Erythroblast (primary cell): Measurements from ENCODE around the gene GPS2.

Experiments
- GATA1 ChIP-seq: IDR thresholded peaks from 2 replicates; pipeline ENCODE4 v1.6.1; 2011; ENCODE audit warnings: low read depth, mild to moderate bottlenecking, control low read depth, low read length, moderate library complexity
- POLR2A ChIP-seq: IDR thresholded peaks from 2 replicates; pipeline ENCODE4 v1.6.1; 2011; ENCODE audit warnings: mild to moderate bottlenecking, low read length

DNA sequence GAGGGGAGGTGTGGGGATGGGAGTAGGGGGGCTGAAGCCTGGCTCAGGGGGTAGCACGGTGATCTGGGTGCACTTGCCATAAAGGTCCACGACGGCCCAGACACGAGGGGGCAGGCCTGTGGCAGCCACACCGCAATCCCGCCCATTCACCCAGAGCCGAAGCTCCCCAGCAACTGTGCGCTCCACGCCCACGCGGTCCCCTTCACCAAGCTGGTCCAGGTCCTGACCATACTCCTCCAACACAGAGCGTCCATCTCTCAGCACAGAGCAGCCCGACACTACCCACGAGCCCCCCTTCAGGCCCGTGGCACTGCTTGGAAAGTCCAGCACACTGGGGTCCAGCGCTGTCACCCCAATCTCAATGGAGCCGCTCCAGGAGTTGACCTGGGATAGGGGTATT lies 12.3 kb upstream of the GPS2 start:
- TF ChIP-seq POLR2A (no peak), GATA1 (no peak)
